Spleen (tissue), 7 donors: Measurements from ENCODE around the gene CEND1.

ENCODE experiments used
- CTCF ChIP-seq, 11 experiments: fragments of 200-600 bp in 7 of 11; fragments of 450-650 bp in 4 of 11; sonication (generic) in 4 of 11; IDR thresholded peaks in 8 of 11; conservative IDR thresholded peaks in 3 of 11; 1 replicate in 7 of 11; 2 replicates in 4 of 11; pipeline versions ENCODE4 v1.4.0 to v1.8.0; 2016 to 2021; ENCODE audit warnings: antibody characterized with exemption in 11 of 11, inconsistent platforms in 4 of 11, mild to moderate bottlenecking in 1 of 11
- POLR2A ChIP-seq, 3 donors: fragments of 450-650 bp; IDR thresholded peaks; one replicate each; pipeline ENCODE4 v1.5.1; 2017; ENCODE audit warnings: antibody characterized with exemption in 3 of 3, mild to moderate bottlenecking in 1 of 3
- donor health status: DM: no; HTN: no; CAD: no; lungs with moderate emphysema.
- donor health status: DM: no; HTN: no; CAD: no.
- donor health status: DM: no; HTN: no; CAD: no.

- no peak for TF ChIP-seq POLR2A (IDR thresholded peaks at IDR 0.05)
- no peak for TF ChIP-seq CTCF (IDR thresholded peaks at IDR 0.05 in 8 of 11, conservative IDR thresholded peaks at IDR 0.05 in 3 of 11)
Observed at GRCh38 chr11:801097-801780, 11.3 kb upstream of the CEND1 start.
